Peyer's patch (tissue), 4 donors: Measurements from ENCODE around the gene TXK.

ENCODE experiments used
- POLR2A ChIP-seq, 2 donors: fragments of 450-650 bp; IDR thresholded peaks; one replicate each; pipeline ENCODE4 v1.5.1; 2017; ENCODE audit warnings: antibody characterized with exemption in 2 of 2, mild to moderate bottlenecking in 2 of 2, moderate library complexity in 2 of 2
- TF ChIP-seq, protein P1 (sequence below), 6 experiments: fragments of 450-650 bp in 4 of 6; fragments of 200-600 bp in 2 of 6; sonication (generic) in 1 of 6; IDR thresholded peaks; one replicate each; pipeline ENCODE4 v1.5.1; 2017 to 2019; ENCODE audit warnings: antibody characterized with exemption in 6 of 6, mild to moderate bottlenecking in 3 of 6, moderate library complexity in 1 of 6

DNA sequence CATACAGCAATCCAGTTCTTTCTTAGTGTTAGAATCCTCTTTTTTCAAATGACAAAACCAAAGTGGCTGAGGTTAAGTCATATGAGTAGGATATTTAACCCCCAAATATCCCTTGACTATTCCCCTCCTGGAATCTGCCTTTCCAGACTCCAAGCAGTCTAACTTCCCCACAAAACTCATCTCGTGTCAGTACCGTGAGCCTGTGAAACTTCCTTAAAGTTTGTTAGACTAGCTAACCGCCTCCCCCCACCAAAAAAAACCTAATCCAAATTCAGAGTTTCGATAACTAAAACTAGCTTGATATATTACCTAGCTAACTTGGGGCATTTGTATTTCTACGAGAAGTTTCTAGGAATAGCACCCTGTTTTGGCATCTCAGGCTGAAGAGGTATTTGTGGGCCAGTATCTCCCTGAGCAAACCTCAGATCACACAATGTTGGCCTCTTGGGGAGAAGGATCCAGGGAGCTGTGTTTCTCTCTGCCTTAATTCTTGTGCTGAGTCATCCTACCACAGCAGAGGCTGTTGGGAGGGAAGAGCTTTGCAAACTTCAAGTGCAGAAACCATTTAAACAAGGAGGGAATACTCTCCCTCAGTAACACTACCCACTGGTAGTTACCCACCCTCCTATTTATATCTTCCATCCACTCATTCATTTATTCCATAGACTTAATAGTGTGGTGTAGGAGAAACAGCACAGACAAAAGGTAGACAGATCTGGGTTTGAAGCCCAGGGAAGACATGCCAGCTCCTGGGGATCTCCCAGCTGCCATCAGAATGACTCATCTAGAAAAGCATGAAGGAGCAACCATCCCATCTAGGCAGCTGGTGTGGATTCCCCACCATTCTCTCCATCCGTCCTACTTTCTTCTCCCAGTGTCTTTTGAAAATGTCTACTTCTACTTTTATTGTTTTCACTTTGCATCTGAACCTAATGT is 39.3 kb upstream of the TXK start:
- TF ChIP-seq, protein P1, sequence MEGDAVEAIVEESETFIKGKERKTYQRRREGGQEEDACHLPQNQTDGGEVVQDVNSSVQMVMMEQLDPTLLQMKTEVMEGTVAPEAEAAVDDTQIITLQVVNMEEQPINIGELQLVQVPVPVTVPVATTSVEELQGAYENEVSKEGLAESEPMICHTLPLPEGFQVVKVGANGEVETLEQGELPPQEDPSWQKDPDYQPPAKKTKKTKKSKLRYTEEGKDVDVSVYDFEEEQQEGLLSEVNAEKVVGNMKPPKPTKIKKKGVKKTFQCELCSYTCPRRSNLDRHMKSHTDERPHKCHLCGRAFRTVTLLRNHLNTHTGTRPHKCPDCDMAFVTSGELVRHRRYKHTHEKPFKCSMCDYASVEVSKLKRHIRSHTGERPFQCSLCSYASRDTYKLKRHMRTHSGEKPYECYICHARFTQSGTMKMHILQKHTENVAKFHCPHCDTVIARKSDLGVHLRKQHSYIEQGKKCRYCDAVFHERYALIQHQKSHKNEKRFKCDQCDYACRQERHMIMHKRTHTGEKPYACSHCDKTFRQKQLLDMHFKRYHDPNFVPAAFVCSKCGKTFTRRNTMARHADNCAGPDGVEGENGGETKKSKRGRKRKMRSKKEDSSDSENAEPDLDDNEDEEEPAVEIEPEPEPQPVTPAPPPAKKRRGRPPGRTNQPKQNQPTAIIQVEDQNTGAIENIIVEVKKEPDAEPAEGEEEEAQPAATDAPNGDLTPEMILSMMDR (IDR thresholded peaks at IDR 0.05), result no peak
- TF ChIP-seq POLR2A (IDR thresholded peaks at IDR 0.05), result no peak
